NCI-H146 (cell line): Measurements from ENCODE around the gene CYTIP.

Experiments used
- DNase-seq: peaks from one replicate; lab custom pipeline; 2025; lab: John Stamatoyannopoulos, UW

Gene CYTIP

DNA sequence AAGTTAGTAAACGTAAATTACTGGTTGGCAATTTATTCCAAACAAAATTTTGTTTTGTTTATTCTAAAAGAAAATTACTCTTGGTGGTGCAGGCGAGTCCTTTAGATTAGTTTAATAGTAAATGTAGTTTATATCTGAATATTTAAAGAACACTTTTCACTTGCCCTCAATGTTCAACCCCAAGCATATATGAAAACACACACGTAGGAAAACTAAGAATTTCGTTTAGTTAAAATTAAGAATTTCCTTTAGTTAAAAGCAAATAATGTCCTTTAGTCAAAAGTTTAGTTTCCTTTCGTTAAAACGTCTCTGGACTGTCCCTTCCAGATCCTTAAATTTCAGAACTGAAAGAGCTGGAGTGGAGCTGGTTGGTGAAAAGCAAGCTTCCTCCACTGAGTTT, 19.1 kb upstream of the CYTIP start:
- DNase-seq, result no peak

DNA sequence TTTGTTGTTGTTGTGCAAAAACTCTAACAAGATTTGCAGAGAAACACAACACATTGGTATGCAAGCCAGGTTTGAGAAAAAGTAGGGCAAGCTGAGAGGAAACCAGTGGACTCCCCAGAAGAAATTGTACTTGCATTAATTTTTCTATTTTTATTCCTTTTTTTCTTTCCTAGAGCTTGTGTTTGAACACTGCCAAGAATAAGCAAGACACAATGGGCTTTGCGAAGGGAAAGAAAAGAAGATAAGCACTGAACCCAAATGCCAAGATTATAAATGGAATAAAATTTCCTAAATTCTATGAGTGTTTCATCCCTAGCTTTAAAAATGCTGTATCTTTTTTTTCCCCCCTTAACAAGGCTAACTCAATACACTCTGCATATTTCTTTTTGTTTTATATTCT, 17.0 kb upstream of the CYTIP start:
- no peak for DNase-seq

DNA sequence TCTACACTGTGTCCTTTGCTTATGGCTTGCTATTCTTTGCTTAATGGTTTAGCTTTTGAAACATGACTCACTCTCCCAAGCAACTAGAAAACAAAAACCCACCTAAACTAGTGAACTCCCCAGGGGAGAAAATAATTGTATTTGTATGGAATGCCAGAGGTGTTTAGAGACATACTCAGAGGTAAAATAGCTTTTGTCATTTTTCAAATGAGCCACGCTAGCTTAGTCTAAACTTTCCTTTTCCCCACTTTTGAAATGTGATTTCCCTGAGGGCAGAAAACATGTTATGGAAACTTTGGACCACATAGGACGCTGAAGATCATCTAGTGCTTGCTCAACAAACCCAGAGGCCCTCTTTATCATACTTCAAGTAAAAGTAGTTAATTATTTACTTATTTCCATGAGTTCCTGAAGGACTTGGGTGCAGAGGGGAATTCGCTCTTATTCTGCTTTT, 16.5 kb upstream of the CYTIP start:
- DNase-seq, result no peak

DNA sequence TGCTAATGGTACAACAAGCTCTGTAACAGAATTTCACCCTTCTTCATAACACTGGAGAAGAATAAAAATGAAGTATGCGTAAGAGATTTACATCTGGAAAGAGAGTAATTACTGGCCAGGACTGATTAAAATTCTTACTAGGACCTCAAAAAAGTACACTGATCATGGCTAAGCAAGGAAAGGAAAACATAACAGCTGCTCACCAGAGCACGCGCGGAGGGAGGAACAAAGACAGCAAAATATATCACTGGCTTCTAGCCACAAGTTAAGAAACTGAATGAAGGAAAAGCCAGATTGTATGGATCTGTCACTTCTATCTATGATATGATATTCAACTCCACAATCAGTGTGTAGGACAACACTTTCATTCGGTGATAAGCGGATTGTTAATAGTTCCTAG, 15.6 kb upstream of the CYTIP start:
- no peak for DNase-seq

DNA sequence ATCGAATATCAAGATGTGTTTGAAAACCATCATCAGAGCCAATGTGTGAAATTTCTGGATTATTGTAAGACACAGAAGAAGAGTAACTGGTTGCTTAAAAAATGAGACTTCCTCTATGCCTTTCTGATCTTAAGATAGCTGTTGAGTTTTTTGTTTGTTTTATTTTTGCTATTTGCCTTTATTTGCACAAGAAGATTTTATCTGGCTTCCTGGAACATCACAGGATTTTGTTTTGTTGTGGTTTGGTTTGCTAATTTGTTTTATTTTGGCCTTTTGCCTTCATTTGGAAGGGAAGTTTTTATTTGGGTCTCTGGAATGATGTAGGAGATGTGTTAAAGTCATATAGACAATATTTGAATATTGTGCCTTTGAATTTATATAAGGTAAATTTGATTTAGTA, 3.9 kb upstream of the CYTIP start:
- DNase-seq, result no peak

DNA sequence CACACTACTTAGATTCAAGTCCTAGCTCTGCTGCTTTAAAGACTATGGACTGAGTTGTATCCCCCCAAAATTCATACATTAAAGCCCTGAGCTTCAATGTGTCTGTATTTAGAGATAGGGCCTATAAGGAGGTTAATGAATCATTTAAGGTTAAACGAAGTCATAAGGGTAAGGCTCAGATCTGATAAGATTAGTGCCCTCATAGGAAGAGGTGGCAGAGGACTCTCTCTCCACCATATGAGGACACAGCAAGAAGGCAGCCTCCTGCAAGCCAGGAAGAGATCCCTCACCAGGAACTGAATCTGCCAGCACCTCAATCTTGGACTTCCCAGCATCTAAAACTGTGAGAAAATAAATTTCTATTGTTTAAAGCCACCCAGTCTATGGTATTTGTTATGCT, 3.1 kb upstream of the CYTIP start:
- no peak for DNase-seq

DNA sequence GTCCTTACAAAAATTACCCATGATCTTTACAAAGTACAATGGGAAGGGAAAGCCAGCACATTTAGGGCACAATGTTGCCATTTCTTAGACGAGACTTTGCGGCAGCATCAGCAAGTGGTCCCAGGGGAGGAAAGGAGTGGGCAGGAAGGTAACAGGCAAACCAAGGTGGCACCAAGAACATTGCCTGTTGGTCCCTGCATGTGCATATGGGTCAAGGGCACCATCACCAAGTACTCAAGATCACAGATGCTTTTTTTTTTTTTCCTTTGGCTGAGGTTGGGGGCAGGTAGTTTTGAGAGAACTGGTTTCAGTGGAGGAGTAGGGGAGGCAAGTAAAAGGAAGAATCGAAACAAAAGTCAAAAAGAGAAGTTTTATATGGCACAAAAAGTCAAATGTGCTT, 752 bp upstream of the CYTIP start:
- no peak for DNase-seq

DNA sequence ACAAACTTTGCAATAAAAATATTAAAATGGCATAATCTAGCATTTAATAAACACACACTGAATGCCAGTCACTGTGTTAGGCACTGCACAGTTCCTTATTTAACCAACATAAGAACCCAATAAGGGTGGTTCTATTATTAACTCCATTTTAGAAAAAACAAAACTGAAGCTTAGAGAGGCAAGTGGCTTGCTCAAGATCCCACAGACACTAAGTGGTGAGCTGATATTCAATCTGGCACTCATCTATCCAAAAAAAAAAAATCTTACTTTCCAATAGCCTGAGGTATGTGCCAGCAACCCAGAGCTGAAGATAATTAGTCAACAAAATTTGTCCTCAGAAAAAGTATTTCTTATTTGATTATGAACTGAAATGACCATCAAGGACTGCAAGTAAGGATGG, 799 bp downstream of the CYTIP start:
- DNase-seq, result no peak

DNA sequence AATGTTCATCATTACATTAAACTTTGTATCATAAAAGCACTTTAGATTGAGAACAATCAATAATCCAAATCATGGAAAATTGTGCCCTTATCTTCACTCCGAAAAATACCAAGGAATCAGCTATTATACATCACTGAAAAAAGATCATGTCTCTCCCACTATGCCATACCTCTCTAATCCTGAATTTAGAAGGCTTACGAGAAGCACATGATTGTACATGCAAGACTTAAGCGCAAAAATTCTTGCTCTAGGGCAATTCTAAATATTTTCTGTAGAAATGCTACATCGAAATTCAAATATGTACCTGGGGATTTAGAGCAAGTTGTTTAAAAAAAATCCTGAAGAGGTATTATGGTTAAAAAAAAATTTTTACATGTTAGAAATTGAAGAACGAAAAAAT, 1.3 kb downstream of the CYTIP start:
- no peak for DNase-seq

DNA sequence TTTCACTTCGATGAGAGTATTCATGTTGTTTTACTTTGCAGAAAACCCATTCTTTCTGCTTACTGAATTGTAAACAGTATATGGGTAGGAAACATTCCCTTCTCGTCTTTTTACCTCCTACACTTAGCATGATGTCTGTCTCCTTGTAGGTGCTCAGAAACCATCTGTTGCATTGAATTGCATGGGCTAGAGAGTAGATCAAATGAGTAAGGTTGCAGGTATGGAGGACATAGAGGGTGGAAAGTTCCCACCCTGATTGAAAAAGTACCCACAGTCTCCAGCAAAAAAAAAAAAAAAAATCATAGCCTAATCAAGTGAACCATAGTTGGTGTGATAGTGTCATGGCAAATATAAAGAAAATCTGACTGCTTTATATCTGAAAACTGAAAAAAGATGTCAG, 1.7 kb downstream of the CYTIP start:
- no peak for DNase-seq

DNA sequence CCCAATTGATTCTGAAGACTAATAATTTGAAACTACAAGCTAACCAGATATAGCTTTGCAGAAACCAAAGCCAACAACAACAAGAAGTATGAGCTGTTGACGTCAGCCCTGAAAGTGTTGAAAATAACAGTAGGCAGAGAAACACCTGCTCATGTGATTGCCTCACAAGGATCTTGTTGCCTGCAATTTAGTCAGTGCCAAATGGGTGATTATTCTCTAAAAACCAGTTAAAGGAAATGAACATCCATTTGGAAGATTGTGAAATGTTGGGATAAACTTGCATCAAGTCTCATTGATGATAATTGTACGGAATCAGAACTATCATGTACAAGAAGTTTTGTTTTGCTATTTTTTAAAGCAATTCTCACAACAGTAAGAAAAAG, 2.8 kb downstream of the CYTIP start:
- DNase-seq, result no peak

DNA sequence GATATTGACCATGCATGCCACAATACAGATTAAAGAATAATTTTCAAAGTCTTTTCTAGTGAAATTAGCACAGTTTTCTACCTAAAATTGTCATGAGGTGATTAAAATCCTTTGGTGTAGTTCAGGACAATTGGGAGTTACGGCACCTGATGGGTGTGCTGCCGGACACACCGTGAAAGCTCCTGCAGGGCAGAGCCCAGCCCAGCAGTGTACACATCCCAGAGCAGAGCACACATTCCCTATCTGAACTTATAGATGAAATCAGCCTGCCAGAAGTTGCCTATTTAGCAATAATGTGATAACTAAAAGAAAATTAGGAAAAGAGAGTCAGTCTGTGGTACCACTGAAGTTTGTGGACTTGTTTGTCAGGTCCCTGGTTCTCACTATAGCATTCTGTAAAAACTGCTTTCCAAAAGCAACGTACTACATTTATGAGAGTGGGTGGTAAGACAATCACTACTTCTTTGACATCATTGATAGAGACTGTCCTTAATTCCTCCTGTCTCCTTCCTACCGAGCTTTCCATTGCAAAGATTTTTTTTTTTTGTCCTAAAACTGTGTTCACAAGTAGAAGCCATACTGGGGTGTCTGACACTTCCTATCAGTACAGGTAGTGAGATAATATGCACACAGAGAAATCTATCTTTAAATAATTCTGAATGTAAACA, 3.4 kb downstream of the CYTIP start:
- DNase-seq, result no peak

DNA sequence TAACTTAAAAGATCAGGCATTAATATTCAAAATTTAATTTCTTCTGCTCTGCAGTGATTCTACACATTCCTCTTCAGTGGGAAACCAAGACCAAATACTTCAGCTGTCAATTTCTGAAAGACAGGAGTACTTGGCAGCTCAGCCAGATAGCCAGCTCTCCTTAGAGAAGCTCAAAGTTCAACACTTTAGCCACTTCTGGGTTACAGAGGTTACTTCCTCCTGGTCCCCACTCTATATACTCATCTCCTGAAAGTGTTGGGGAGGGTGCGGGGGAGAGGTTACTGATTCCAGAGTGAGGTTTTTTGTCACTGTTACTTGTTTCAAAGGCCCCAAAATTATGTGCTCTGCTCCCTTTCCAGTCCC, 4.1 kb downstream of the CYTIP start:
- no peak for DNase-seq

DNA sequence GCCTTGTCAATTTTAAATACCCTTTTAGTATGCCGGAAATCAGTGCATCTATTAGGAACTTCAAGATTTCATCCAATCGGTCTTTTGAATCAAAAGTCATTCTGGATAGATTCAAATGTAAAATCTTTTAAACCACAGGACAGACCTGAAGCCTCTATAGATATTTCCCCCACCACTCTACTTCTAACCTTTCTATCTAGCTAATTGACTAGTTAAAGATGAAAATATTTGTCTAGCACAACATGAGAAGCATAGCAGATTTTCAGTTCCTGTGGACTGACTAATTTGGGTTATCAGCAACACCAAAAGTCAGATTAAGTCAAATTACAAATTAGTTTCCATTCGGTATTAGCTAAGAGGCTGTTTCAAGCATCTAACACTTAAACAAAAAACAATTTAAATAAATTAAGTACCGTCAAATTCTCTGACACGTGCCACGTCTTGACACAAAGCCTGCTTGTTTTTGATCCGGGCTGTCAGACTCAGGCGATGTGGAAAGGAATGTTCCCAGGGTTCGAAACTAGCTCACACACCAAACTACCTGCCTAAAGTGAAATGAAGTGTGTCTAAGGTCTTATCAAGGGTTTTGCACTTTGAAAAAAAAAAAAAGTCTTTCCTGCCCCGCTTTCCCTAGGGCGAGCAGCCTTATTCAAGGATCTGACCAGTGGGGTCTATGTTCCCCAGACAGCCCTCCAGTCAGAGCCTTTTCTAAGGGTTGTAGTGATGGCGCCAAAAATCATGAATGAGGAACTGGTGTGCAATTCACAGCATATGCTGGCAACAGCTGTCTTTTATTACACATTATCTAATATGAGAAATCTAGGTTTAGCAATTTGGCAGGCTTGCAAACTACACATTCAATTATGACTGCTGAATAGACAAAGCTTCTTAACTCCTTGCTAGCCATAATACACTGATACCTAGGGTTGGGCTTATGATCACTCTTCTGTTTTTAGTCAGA, 4.7 kb downstream of the CYTIP start:
- no peak for DNase-seq

DNA sequence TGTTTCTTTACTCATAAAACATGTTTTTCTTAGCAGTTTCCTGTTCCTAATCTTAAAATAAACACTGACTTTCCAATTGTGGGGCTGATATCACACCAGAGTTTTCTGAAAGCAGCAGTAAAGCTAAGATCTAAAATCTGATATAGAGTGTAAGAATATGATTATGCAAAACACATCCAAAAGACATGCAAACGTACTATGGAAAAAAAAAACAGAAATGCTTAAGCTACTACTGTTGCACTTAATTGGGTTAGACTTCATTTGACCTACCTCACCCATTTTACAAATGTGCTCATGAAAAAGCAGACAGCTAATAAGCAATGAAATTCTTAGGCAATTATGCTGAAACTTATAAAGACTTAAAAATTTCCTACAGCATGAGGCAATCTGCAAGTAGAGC, 10.5 kb downstream of the CYTIP start:
- no peak for DNase-seq

DNA sequence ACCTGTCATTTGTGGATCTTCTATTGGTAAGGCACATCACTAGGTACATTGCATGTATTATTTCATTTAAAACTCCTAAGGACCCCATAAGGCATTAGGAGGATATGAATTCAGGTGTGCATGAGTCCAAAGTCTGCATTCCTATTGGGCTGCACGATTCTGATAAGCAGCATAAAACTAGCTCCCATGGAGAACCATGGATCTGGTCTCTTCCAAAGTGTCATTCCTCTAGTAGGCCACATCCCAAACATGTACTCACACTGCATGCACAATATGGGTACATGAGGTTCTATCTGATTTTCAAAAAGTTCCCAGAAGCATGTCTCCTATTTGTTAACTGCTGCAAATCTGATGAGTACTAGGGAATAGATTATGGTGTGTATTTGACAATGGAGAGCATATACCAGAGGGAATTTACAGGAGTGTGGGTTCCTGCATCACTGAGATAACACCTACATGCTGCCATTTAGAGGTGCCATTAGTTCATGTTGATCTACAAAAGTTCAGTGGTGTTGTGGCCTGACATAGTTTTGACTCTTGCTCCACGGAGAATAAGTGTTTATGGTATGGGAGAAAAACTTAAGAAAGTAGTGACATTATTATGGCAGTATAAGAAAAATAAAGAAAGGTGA, 11.3 kb downstream of the CYTIP start:
- no peak for DNase-seq

DNA sequence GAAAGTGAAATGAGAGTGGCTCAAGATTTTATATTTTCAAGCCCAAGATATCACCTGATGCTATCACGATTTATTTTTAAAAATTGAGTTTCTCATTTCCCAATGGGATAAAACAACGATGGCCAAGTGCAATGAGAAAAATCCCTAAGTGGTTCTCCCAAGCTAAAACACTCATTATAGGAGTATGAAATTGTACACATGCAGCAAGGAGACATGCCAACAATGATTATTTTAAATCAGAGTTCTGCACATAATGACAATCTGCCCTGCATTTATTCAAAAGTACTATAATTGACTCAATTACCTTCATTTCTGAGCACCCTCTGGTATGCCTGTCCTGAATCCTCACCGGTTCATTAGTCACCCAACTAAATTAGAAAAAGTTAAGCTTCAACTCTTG, 12.7 kb downstream of the CYTIP start:
- DNase-seq, result no peak

DNA sequence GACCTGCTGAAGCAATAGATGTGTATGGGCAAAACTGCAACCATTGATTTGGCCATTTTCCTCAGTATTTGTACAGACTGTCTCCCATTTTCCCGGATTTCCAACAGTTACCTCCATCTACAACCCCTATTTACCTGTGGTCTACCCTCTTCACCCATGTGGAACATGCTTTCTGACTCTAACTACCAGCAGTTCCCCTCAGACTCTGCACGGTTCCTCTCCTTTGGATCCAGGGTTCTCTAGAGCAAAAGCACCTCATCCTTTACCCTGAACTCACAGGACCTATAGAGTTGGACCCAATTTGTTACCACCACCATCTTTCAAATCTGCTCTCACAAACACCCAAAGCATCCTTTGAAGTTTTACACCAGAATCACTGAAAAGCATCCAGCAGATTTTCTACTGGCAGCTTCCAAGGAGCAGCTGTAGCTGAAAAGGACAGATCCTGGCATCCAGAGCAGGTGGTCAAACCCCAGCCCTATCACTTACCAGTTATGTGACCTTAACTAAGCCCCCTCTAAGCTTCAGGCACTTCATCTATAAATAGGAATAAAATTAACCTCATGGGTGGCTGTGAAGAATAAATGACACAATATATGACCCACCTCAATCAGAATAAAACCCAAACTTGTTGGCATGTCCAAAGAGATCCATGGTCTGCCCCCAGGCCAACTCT, 15.3 kb downstream of the CYTIP start:
- DNase-seq, result no peak

DNA sequence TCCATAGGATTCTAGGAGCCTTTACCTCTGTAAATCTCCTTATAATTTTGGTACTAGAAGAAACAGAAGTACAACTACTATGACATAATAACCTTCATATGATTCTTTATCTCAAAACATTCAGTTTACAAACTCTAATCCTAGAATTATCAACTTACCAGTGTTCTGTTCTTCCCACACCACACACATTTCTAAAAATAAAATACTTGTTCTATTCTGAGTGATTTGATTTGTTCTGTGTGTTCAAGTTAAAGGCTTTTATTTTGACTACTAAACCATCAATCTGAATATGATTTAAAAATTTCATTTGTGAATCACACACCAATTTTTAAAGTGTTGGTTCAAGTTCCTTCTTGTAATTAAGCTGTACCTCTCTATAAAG, 16.0 kb downstream of the CYTIP start:
- no peak for DNase-seq

DNA sequence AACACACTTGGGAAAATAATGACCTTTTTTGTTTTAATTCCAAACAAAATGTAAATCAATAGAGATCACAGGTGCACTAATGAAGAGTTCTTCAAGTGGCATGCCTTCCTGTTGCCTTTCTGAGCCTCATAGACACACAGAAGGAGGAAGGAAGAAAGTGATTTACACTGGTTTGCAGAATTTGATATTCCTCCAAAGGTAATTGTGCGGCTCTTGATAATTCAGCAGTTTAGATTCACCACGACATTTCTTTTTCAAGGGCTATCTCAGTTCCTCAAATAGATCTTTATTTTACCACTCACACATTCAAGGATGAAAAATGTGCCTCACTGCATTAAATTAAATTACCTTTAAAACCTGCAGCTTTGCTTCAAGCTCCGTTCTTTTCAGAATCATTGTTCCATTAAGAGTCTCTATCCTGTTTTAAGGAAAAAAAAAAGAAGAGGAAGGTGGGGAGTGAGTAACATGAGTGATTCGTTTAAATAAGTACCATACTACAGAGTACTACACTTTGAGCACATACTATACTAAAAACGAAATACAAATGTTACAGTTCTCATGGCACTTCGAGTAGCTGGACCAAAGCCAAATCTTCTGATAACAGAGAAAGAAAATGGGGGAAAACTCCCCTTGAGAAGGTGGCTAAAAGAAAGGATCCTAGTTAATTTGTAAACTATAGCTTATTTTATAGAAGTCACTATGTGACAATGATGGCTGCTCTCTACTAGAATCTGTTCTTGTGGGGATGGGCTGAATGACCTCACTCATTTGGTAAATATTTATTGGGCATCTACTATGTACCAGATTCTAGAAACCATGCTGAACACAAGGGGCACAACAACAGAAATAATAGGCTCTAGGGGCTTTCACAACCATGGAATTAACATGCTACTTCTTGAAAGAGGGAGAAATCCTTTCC, 16.6 kb downstream of the CYTIP start:
- DNase-seq, result no peak

DNA sequence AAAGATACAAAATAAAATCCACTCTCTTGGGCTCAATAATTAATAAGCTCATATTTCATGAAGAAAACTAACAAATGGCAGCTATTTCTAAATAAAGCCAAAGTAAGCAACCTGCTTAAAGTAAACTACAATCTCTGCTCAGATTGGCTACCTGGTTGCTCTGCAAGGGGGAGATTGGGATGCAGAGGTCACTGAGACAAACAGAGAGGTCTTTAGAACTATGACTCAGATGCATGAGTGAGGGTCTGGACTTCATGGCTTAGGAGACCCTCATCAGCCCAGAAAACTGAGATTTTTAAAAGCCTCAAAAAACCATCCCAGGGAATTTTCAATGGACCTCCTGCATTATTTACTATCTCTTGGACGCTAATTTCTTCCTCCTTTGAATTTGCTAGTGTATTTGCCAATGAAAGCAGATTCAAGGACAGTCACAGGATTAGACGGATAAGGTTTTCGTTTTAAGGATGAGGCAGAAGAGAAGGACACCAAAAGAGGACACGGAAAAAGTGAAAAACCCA, 17.4 kb downstream of the CYTIP start:
- DNase-seq, result no peak
